Parathyroid adenoma (tissue), 2 donors: ENCODE measurements around the gene SLC25A33.
"Not testable (repeated sequence)": the region's sequence is repeated elsewhere in the genome, so short reads cannot be mapped to it uniquely, and the experiment has no call there.

ENCODE experiments used
- H2AFZ ChIP-seq: fragments of 300-600 bp; sonication (generic); one replicate; pipeline ENCODE4 v1.7.0; 2017; ENCODE audit warnings: antibody characterized with exemption, mild to moderate bottlenecking
- H3K27ac ChIP-seq: fragments of 300-600 bp; sonication (generic); one replicate; pipeline ENCODE4 v1.7.0; 2017
- H3K27me3 ChIP-seq: fragments of 300-600 bp; sonication (generic); one replicate; pipeline ENCODE4 v1.7.0; 2017; ENCODE audit warnings: low read length; ENCODE audit not compliant: control insufficient read depth, insufficient read depth
- H3K36me3 ChIP-seq: fragments of 300-600 bp; sonication (generic); one replicate; pipeline ENCODE4 v1.7.0; 2017; ENCODE audit warnings: low read length; ENCODE audit not compliant: control insufficient read depth, insufficient read depth
- H3K4me1 ChIP-seq: fragments of 300-600 bp; sonication (generic); one replicate; pipeline ENCODE4 v1.7.0; 2017; ENCODE audit warnings: control low read depth
- H3K4me2 ChIP-seq: fragments of 300-600 bp; sonication (generic); one replicate; pipeline ENCODE4 v1.7.0; 2017; ENCODE audit warnings: low read length
- H3K4me3 ChIP-seq: fragments of 300-600 bp; sonication (generic); one replicate; pipeline ENCODE4 v1.7.0; 2017; ENCODE audit warnings: low read depth, low read length
- H3K79me2 ChIP-seq: fragments of 300-600 bp; sonication (generic); one replicate; pipeline ENCODE4 v1.7.0; 2017; ENCODE audit warnings: control low read depth
- H3K9ac ChIP-seq: fragments of 300-600 bp; sonication (generic); one replicate; pipeline ENCODE4 v1.7.0; 2017; ENCODE audit warnings: mild to moderate bottlenecking
- H3K9me3 ChIP-seq: fragments of 300-600 bp; sonication (generic); one replicate; pipeline ENCODE4 v1.7.0; 2017; ENCODE audit warnings: low read length; ENCODE audit not compliant: control insufficient read depth
- CTCF ChIP-seq: fragments of 300-600 bp; sonication (generic); IDR thresholded peaks from one replicate; pipeline ENCODE4 v1.7.0; 2017; ENCODE audit warnings: antibody characterized with exemption, mild to moderate bottlenecking
- donor health status: primary hyperparathyroidism.

The SLC25A33 gene

GRCh38 chr1:9569267-9569666, 30.0 kb downstream of the SLC25A33 start:
- no peak overlapping the region for H3K27ac ChIP-seq
- no peaks in the 10 kb centered on the region for H3K27me3 ChIP-seq
- H3K9ac ChIP-seq: no peak overlapping the region
- H3K36me3 ChIP-seq: no peaks in the 10 kb centered on the region
- H2AFZ ChIP-seq: no peak overlapping the region
- H3K4me1 ChIP-seq: no peaks in the 10 kb centered on the region
- no peak overlapping the region for H3K4me3 ChIP-seq
- H3K9me3 ChIP-seq: no peaks in the 10 kb centered on the region
- H3K79me2 ChIP-seq: peaks cover 3% of the 10 kb centered on the region
- TF ChIP-seq CTCF: no peak
- H3K4me2 ChIP-seq: no peak overlapping the region

GRCh38 chr1:9570886-9571529, 31.7 kb downstream of the SLC25A33 start:
- H3K79me2 ChIP-seq, H3K4me3 ChIP-seq, H3K9ac ChIP-seq, H2AFZ ChIP-seq, H3K4me1 ChIP-seq, H3K4me2 ChIP-seq, H3K27me3 ChIP-seq, H3K36me3 ChIP-seq, H3K9me3 ChIP-seq, H3K27ac ChIP-seq: not testable (repeated sequence)

DNA sequence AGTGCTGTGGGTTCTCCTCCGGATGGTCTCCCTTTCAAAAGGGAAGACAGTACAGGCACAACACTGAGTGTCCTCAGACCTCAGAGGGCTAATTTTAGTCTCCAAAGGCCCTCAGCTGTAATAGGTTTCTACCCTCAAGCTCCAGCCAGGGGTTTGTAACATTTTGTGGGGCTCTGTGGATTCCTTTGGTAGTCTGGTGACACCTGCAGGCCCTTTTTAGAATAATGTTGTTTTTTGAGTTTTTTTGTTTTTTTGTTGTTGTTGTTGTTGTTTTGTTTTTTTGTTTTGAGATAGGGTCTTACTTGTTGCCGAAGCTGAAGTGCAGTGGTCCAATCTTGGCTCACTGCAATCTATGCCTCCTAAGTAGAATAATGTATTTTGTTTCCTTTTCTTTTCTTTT, 34.5 kb downstream of the SLC25A33 start:
- H3K79me2 ChIP-seq: no peaks in the 10 kb centered on the region
- no peak overlapping the region for H3K4me2 ChIP-seq
- no peak overlapping the region for H3K4me3 ChIP-seq
- no peak overlapping the region for H3K9ac ChIP-seq
- TF ChIP-seq CTCF: peak; percentile 23
- no peaks in the 10 kb centered on the region for H3K9me3 ChIP-seq
- no peak overlapping the region for H2AFZ ChIP-seq
- no peaks in the 10 kb centered on the region for H3K27me3 ChIP-seq
- H3K36me3 ChIP-seq: no peaks in the 10 kb centered on the region
- H3K4me1 ChIP-seq: no peaks in the 10 kb centered on the region
- no peak overlapping the region for H3K27ac ChIP-seq

DNA sequence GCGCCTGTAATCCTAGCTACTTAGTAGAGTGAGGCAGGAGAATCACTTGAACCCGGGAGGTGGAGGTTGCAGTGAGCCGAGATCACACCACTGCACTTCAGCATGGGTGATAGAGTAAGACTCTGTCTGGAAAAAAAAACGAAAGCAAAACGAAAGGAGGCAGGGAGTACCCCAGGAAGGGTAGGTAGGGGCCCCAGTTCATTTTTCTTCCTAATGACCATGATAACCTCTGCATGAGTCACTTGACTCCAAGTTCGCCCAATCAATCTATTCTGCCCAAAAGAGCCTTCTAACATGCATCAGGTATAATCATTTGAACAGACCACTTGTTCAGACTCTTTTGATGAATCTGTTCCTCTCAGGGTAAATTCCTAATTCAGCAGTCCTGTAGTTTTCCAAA, 36.2 kb downstream of the SLC25A33 start:
- no peaks in the 10 kb centered on the region for H3K4me1 ChIP-seq
- H3K27me3 ChIP-seq: no peaks in the 10 kb centered on the region
- no peak overlapping the region for H2AFZ ChIP-seq
- H3K4me3 ChIP-seq: no peak overlapping the region
- no peaks in the 10 kb centered on the region for H3K36me3 ChIP-seq
- no peak for TF ChIP-seq CTCF
- H3K27ac ChIP-seq: no peak overlapping the region
- no peak overlapping the region for H3K9ac ChIP-seq
- H3K9me3 ChIP-seq: no peaks in the 10 kb centered on the region
- H3K4me2 ChIP-seq: no peak overlapping the region
- no peaks in the 10 kb centered on the region for H3K79me2 ChIP-seq

- no peak for TF ChIP-seq CTCF
- H3K27me3 ChIP-seq: no peaks in the 10 kb centered on the region
- H3K9me3 ChIP-seq: no peaks in the 10 kb centered on the region
- no peak overlapping the region for H3K27ac ChIP-seq
- H3K4me1 ChIP-seq: no peaks in the 10 kb centered on the region
- H3K4me2 ChIP-seq: no peak overlapping the region
- no peak overlapping the region for H2AFZ ChIP-seq
- H3K36me3 ChIP-seq: no peaks in the 10 kb centered on the region
- no peaks in the 10 kb centered on the region for H3K79me2 ChIP-seq
- no peak overlapping the region for H3K9ac ChIP-seq
- H3K4me3 ChIP-seq: no peak overlapping the region
Measured at GRCh38 chr1:9576903-9577302, 37.6 kb downstream of the SLC25A33 start.
